Mesendoderm (in vitro differentiated cells): ENCODE measurements around the gene PRKD1.

ENCODE experiments used
- DNase-seq: peaks from one replicate; pipeline ENCODE4 v3.0.0; 2013
- H2AK5ac ChIP-seq: 2 replicates; pipeline ENCODE4 v1.6.1; 2013; ENCODE audit warnings: low read length, inconsistent platforms
- H2BK120ac ChIP-seq: 2 replicates; pipeline ENCODE4 v1.6.1; 2013; ENCODE audit warnings: low read depth, mild to moderate bottlenecking, low read length, moderate library complexity, mixed read lengths
- H2BK15ac ChIP-seq: replicated peaks from 2 replicates; pipeline ENCODE4 v1.6.1; 2013; ENCODE audit warnings: low read depth, mild to moderate bottlenecking, moderate library complexity
- H2BK5ac ChIP-seq: 2 replicates; pipeline ENCODE4 v1.6.1; 2013; ENCODE audit warnings: low read length, inconsistent platforms
- H3K18ac ChIP-seq: 2 replicates; pipeline ENCODE4 v1.6.1; 2013; ENCODE audit warnings: mild to moderate bottlenecking, low read length, mixed read lengths
- H3K23ac ChIP-seq: one replicate; pipeline ENCODE4 v1.6.1; 2013; ENCODE audit warnings: low read length
- H3K27ac ChIP-seq: 2 replicates; pipeline ENCODE4 v1.5.1; 2013; ENCODE audit warnings: low read depth, mild to moderate bottlenecking, inconsistent platforms, low read length, moderate library complexity
- H3K27me3 ChIP-seq: 2 replicates; pipeline ENCODE4 v1.6.1; 2013; ENCODE audit warnings: low read length, control low read depth, mild to moderate bottlenecking, inconsistent platforms; ENCODE audit not compliant: insufficient read depth, poor library complexity
- H3K36me3 ChIP-seq: 2 replicates; pipeline ENCODE4 v1.6.1; 2013; ENCODE audit warnings: low read length, inconsistent platforms; ENCODE audit not compliant: control insufficient read depth, insufficient read depth
- H3K4ac ChIP-seq: one replicate; pipeline ENCODE4 v1.6.1; 2013; ENCODE audit warnings: low read depth, mild to moderate bottlenecking, low read length, moderate library complexity
- H3K4me1 ChIP-seq: 2 replicates; pipeline ENCODE4 v1.6.1; 2013; ENCODE audit warnings: low read depth, low read length, inconsistent platforms; ENCODE audit not compliant: control insufficient read depth
- H3K4me2 ChIP-seq: 2 replicates; pipeline ENCODE4 v1.6.1; 2013; ENCODE audit warnings: low read length
- H3K4me3 ChIP-seq: 2 replicates; pipeline ENCODE4 v1.5.1; 2013; ENCODE audit warnings: mild to moderate bottlenecking, low read length
- H3K56ac ChIP-seq: one replicate; pipeline ENCODE4 v1.6.1; 2013; ENCODE audit warnings: low read length
- H3K79me1 ChIP-seq: 2 replicates; pipeline ENCODE4 v1.6.1; 2013; ENCODE audit warnings: low read length, inconsistent platforms
- H3K79me2 ChIP-seq: 2 replicates; pipeline ENCODE4 v1.6.1; 2013; ENCODE audit warnings: mild to moderate bottlenecking, low read length; ENCODE audit not compliant: control insufficient read depth, insufficient read depth
- H3K9ac ChIP-seq: 2 replicates; pipeline ENCODE4 v1.6.1; 2013; ENCODE audit warnings: low read length, inconsistent platforms
- H4K5ac ChIP-seq: one replicate; pipeline ENCODE4 v1.6.1; 2013; ENCODE audit warnings: low read length
- H4K8ac ChIP-seq: one replicate; pipeline ENCODE4 v1.6.1; 2013; ENCODE audit warnings: low read depth, mild to moderate bottlenecking, control low read depth, low read length, moderate library complexity
- WGBS: extraction: QIAGEN DNeasy Blood & Tissue Kit; methylation state at CpG from one replicate; pipeline ENCODE4 v1.1.7; 2013; ENCODE audit warnings: low lambda C conversion rate, missing lambda C conversion rate; ENCODE audit not compliant: insufficient coverage; ENCODE audit errors: extremely low coverage; 5-methylcytosine and 5-hydroxymethylcytosine counted together

The PRKD1 gene

GRCh38 chr14:29745863-29746262 lies 181.8 kb downstream of the PRKD1 start:
- Histone ChIP-seq H3K9ac (no peak overlapping the region), H2BK15ac (no peak overlapping the region), H3K23ac (no peak overlapping the region), H3K79me2 (no peaks in the 10 kb centered on the region), H3K27me3 (no peaks in the 10 kb centered on the region), H3K79me1 (peaks cover 6% of the 10 kb centered on the region), H3K18ac (no peak overlapping the region), H3K4ac (no peak overlapping the region), H3K4me1 (no peaks in the 10 kb centered on the region), H2AK5ac (no peak overlapping the region), H3K56ac (no peak overlapping the region), H3K36me3 (no peaks in the 10 kb centered on the region), H2BK120ac (no peak overlapping the region), H4K5ac (no peak overlapping the region), H4K8ac (no peak overlapping the region), H2BK5ac (no peak overlapping the region), H3K4me3 (no peak overlapping the region), H3K4me2 (no peak overlapping the region), H3K27ac (no peak overlapping the region)
- WGBS, result no CpG with 5 or more reads among the region's 3 CpGs
- DNase-seq, result no peak

- Histone ChIP-seq H3K56ac (no peak overlapping the region), H2BK120ac (no peak overlapping the region), H3K18ac (no peak overlapping the region), H4K5ac (no peak overlapping the region), H3K27me3 (no peaks in the 10 kb centered on the region), H3K4me2 (no peak overlapping the region), H4K8ac (no peak overlapping the region), H2AK5ac (no peak overlapping the region), H3K9ac (no peak overlapping the region), H3K4me3 (no peak overlapping the region), H3K36me3 (no peaks in the 10 kb centered on the region), H2BK15ac (no peak overlapping the region), H3K27ac (no peak overlapping the region), H3K79me2 (no peaks in the 10 kb centered on the region), H3K23ac (no peak overlapping the region), H3K4me1 (no peaks in the 10 kb centered on the region), H2BK5ac (no peak overlapping the region), H3K4ac (no peak overlapping the region), H3K79me1 (peaks cover 6% of the 10 kb centered on the region)
- no CpG with 5 or more reads among the region's 3 CpGs for WGBS
- no peak for DNase-seq
Observed at GRCh38 chr14:29743531-29743930, 184.1 kb downstream of the PRKD1 start.

GRCh38 chr14:29741909-29742401 lies 185.7 kb downstream of the PRKD1 start:
- no peak overlapping the region for H2BK15ac ChIP-seq
- no peak overlapping the region for H2BK5ac ChIP-seq
- H3K23ac ChIP-seq, result no peak overlapping the region
- no peak overlapping the region for H3K27ac ChIP-seq
- no peaks in the 10 kb centered on the region for H3K79me2 ChIP-seq
- no peak overlapping the region for H2BK120ac ChIP-seq
- no peak overlapping the region for H4K5ac ChIP-seq
- no peak overlapping the region for H2AK5ac ChIP-seq
- H3K4me2 ChIP-seq, result no peak overlapping the region
- WGBS, result no CpG with 5 or more reads among the region's 5 CpGs
- H3K79me1 ChIP-seq, result peaks cover 6% of the 10 kb centered on the region
- DNase-seq, result no peak
- H3K18ac ChIP-seq, result no peak overlapping the region
- H3K4ac ChIP-seq, result no peak overlapping the region
- no peaks in the 10 kb centered on the region for H3K4me1 ChIP-seq
- no peaks in the 10 kb centered on the region for H3K36me3 ChIP-seq
- H4K8ac ChIP-seq, result no peak overlapping the region
- no peak overlapping the region for H3K56ac ChIP-seq
- no peaks in the 10 kb centered on the region for H3K27me3 ChIP-seq
- H3K9ac ChIP-seq, result no peak overlapping the region
- H3K4me3 ChIP-seq, result no peak overlapping the region

GRCh38 chr14:29740491-29740890 lies 187.2 kb downstream of the PRKD1 start:
- Histone ChIP-seq H2BK5ac (no peak overlapping the region), H2AK5ac (no peak overlapping the region), H3K9ac (no peak overlapping the region), H2BK15ac (no peak overlapping the region), H3K27me3 (no peaks in the 10 kb centered on the region), H3K4me1 (peaks cover 2% of the 10 kb centered on the region), H3K18ac (no peak overlapping the region), H3K79me2 (no peaks in the 10 kb centered on the region), H3K4me2 (no peak overlapping the region), H3K27ac (no peak overlapping the region), H4K5ac (no peak overlapping the region), H3K4me3 (no peak overlapping the region), H2BK120ac (no peak overlapping the region), H3K36me3 (no peaks in the 10 kb centered on the region), H4K8ac (no peak overlapping the region), H3K23ac (no peak overlapping the region), H3K4ac (no peak overlapping the region), H3K56ac (no peak overlapping the region), H3K79me1 (peaks cover 2% of the 10 kb centered on the region)
- no peak for DNase-seq

- no peaks in the 10 kb centered on the region for H3K79me2 ChIP-seq
- no peak overlapping the region for H3K23ac ChIP-seq
- no peak overlapping the region for H3K18ac ChIP-seq
- H3K4me2 ChIP-seq, result no peak overlapping the region
- peaks cover 2% of the 10 kb centered on the region for H3K4me1 ChIP-seq
- H3K56ac ChIP-seq, result no peak overlapping the region
- WGBS, result no CpG with 5 or more reads among the region's 1 CpG
- H2AK5ac ChIP-seq, result no peak overlapping the region
- H2BK15ac ChIP-seq, result no peak overlapping the region
- no peak for DNase-seq
- H4K8ac ChIP-seq, result no peak overlapping the region
- no peaks in the 10 kb centered on the region for H3K27me3 ChIP-seq
- no peak overlapping the region for H4K5ac ChIP-seq
- H3K9ac ChIP-seq, result no peak overlapping the region
- no peak overlapping the region for H2BK5ac ChIP-seq
- no peaks in the 10 kb centered on the region for H3K36me3 ChIP-seq
- H3K79me1 ChIP-seq, result peaks cover 2% of the 10 kb centered on the region
- H3K4ac ChIP-seq, result no peak overlapping the region
- H3K4me3 ChIP-seq, result no peak overlapping the region
- no peak overlapping the region for H2BK120ac ChIP-seq
- H3K27ac ChIP-seq, result no peak overlapping the region
Observed at GRCh38 chr14:29738950-29739349, 188.7 kb downstream of the PRKD1 start.

- no peak for DNase-seq
- no peak overlapping the region for H4K5ac ChIP-seq
- H3K4ac ChIP-seq, result no peak overlapping the region
- H3K27ac ChIP-seq, result no peak overlapping the region
- no peak overlapping the region for H2BK120ac ChIP-seq
- H3K36me3 ChIP-seq, result no peaks in the 10 kb centered on the region
- H2BK5ac ChIP-seq, result no peak overlapping the region
- H3K18ac ChIP-seq, result no peak overlapping the region
- H3K79me1 ChIP-seq, result peaks cover 2% of the 10 kb centered on the region
- no peak overlapping the region for H2AK5ac ChIP-seq
- H3K56ac ChIP-seq, result no peak overlapping the region
- no peak overlapping the region for H3K4me2 ChIP-seq
- no peaks in the 10 kb centered on the region for H3K79me2 ChIP-seq
- H3K9ac ChIP-seq, result no peak overlapping the region
- H3K27me3 ChIP-seq, result no peaks in the 10 kb centered on the region
- H3K23ac ChIP-seq, result no peak overlapping the region
- H2BK15ac ChIP-seq, result no peak overlapping the region
- H4K8ac ChIP-seq, result no peak overlapping the region
- no peak overlapping the region for H3K4me3 ChIP-seq
- no CpG with 5 or more reads among the region's 1 CpG for WGBS
- H3K4me1 ChIP-seq, result peaks cover 2% of the 10 kb centered on the region
Observed at GRCh38 chr14:29738056-29738455, 189.6 kb downstream of the PRKD1 start.
